ENCODE results near the gene OR10W1. TPM values are rescaled to one million over a fixed set of nuclear protein-coding genes. Genes with fewer than 3 reads are reported as not detected.

The OR10W1 gene, protein sequence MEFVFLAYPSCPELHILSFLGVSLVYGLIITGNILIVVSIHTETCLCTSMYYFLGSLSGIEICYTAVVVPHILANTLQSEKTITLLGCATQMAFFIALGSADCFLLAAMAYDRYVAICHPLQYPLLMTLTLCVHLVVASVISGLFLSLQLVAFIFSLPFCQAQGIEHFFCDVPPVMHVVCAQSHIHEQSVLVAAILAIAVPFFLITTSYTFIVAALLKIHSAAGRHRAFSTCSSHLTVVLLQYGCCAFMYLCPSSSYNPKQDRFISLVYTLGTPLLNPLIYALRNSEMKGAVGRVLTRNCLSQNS
- total RNA-seq (2022; extraction: Qiagen RNA extraction), result not detected in 5 replicates

GRCh38 chr11:58268142-58268541 lies at the start of gene OR10W1:
OR10W1 (minus strand) TSS chr11:58268260; CDS start chr11:58267858, 402 bp downstream.

Other genes with a start within 250 kb of the OR10W1 start
- gene OR9Q1, start 244.4 kb downstream of the OR10W1 start, total RNA-seq (2022; extraction: Qiagen RNA extraction), result not detected in 5 replicates
- not detected in 5 replicates for gene OR6Q1, start 237.3 kb downstream of the OR10W1 start, total RNA-seq (2022; extraction: Qiagen RNA extraction)
- gene OR9I1, start 142.7 kb downstream of the OR10W1 start, total RNA-seq (2022; extraction: Qiagen RNA extraction), result not detected in 5 replicates
- gene OR9Q2, start 79.2 kb downstream of the OR10W1 start, total RNA-seq (2022; extraction: Qiagen RNA extraction), result not detected in 5 replicates
- gene OR1S2, start 64.1 kb downstream of the OR10W1 start, total RNA-seq (2022; extraction: Qiagen RNA extraction), result not detected in 5 replicates
- gene OR1S1, start 55.5 kb downstream of the OR10W1 start, total RNA-seq (2022; extraction: Qiagen RNA extraction), result not detected in 5 replicates
- gene OR10Q1, start 39.3 kb downstream of the OR10W1 start, total RNA-seq (2022; extraction: Qiagen RNA extraction), result not detected in 5 replicates
- gene OR5B17, start 90.8 kb upstream of the OR10W1 start, total RNA-seq (2022; extraction: Qiagen RNA extraction), result not detected in 5 replicates
- not detected in 5 replicates for gene OR5B3, start 138.6 kb upstream of the OR10W1 start, total RNA-seq (2022; extraction: Qiagen RNA extraction)
- gene OR5B2, start 159.9 kb upstream of the OR10W1 start, total RNA-seq (2022; extraction: Qiagen RNA extraction), result not detected in 5 replicates
- not detected in 5 replicates for gene OR5B12, start 174.0 kb upstream of the OR10W1 start, total RNA-seq (2022; extraction: Qiagen RNA extraction)
- not detected in 5 replicates for gene OR5B21, start 239.8 kb upstream of the OR10W1 start, total RNA-seq (2022; extraction: Qiagen RNA extraction)

All from A549 treated with dexamethasone at 1 μM for 4 hours (cell line).